IMR-90 (cell line): Measurements from ENCODE around the gene AATF. TPM values are rescaled to one million over a fixed set of nuclear protein-coding genes. Genes with fewer than 3 reads are reported as not detected.

Source experiments
- ATAC-seq: fragments of 200-7000 bp; cut with Tn5 transposase; 2 replicates; pipeline ENCODE4 v1.9.1; 2020; ENCODE audit warnings: low read depth, mild to moderate bottlenecking, moderate library complexity
- BruUV-seq: library from RNA; stranded (reverse); fragments of 400-500 nt; replicated peaks from 2 replicates; lab custom pipeline; 2021; lab: Mats Ljungman, UMichigan
- CTCF ChIA-PET: fragments of 300-600 bp; formaldehyde crosslinking; extraction: SDS; loops from one replicate; lab custom pipeline; 2021; ENCODE audit warnings: antibody characterized with exemption; lab: Yijun Ruan, JAX
- POLR2A ChIA-PET: fragments of 300-600 bp; sonication (Branson Sonifier 250); formaldehyde crosslinking; loops from one replicate; lab custom pipeline; 2022; ENCODE audit warnings: antibody characterized with exemption; ENCODE audit not compliant: unreplicated experiment; lab: Charles Lee
- DNase-seq: peaks from one replicate; pipeline ENCODE4 v3.0.0; 2013
- H2AFZ ChIP-seq: replicated peaks from 2 replicates; pipeline ENCODE3; 2013; ENCODE audit warnings: low read length, mild to moderate bottlenecking; ENCODE audit not compliant: poor library complexity
- H2AK5ac ChIP-seq: 2 replicates; pipeline ENCODE4 v1.6.1; 2013; ENCODE audit warnings: low read depth, low read length, inconsistent platforms
- H2AK9ac ChIP-seq: replicated peaks from 2 replicates; pipeline ENCODE3; 2013; ENCODE audit warnings: mild to moderate bottlenecking, low read depth, low read length, moderate library complexity; ENCODE audit not compliant: poor library complexity
- H2BK120ac ChIP-seq: 2 replicates; pipeline ENCODE4 v1.6.1; 2013; ENCODE audit warnings: low read depth, low read length, inconsistent platforms
- H2BK15ac ChIP-seq: 3 replicates; pipeline ENCODE4 v1.6.1; 2013; ENCODE audit warnings: low read depth, low read length, inconsistent platforms
- H2BK20ac ChIP-seq: 2 replicates; pipeline ENCODE4 v1.6.1; 2013; ENCODE audit warnings: low read depth, mild to moderate bottlenecking, inconsistent platforms, low read length, moderate library complexity
- H2BK5ac ChIP-seq: 2 replicates; pipeline ENCODE4 v1.6.1; 2013; ENCODE audit warnings: mild to moderate bottlenecking, low read depth, low read length, inconsistent platforms; ENCODE audit not compliant: poor library complexity, severe bottlenecking
- H3K14ac ChIP-seq: replicated peaks from 2 replicates; pipeline ENCODE4 v1.6.1; 2013; ENCODE audit warnings: low read depth, low read length, inconsistent platforms
- H3K18ac ChIP-seq: 2 replicates; pipeline ENCODE4 v1.6.1; 2013; ENCODE audit warnings: low read depth, low read length, control low read depth
- H3K23ac ChIP-seq: 2 replicates; pipeline ENCODE4 v1.6.1; 2013; ENCODE audit warnings: low read depth, low read length, inconsistent platforms
- H3K27ac ChIP-seq: 2 replicates; pipeline ENCODE4 v1.5.1; 2013; ENCODE audit warnings: mild to moderate bottlenecking, control low read depth, low read length; ENCODE audit not compliant: insufficient read depth
- H3K27me3 ChIP-seq: 2 replicates; pipeline ENCODE4 v1.6.1; 2013; ENCODE audit warnings: low read length; ENCODE audit not compliant: control insufficient read depth, insufficient read depth
- H3K36me3 ChIP-seq: 2 replicates; pipeline ENCODE4 v1.6.1; 2013; ENCODE audit warnings: low read length, mixed read lengths; ENCODE audit not compliant: control insufficient read depth, insufficient read depth
- H3K4ac ChIP-seq: 2 replicates; pipeline ENCODE4 v1.6.1; 2013; ENCODE audit warnings: low read depth, low read length, inconsistent platforms
- H3K4me1 ChIP-seq: 2 replicates; pipeline ENCODE4 v1.6.1; 2013; ENCODE audit warnings: low read length, mixed read lengths; ENCODE audit not compliant: control insufficient read depth, insufficient read depth
- H3K4me2 ChIP-seq: 2 replicates; pipeline ENCODE4 v1.6.1; 2013; ENCODE audit warnings: low read depth, mild to moderate bottlenecking, control low read depth, low read length, moderate library complexity
- H3K4me3 ChIP-seq: 2 replicates; pipeline ENCODE4 v1.5.1; 2013; ENCODE audit warnings: low read depth, mild to moderate bottlenecking, control low read depth, low read length, moderate library complexity; ENCODE audit not compliant: insufficient read depth
- H3K56ac ChIP-seq: 2 replicates; pipeline ENCODE4 v1.6.1; 2013; ENCODE audit warnings: low read length, inconsistent platforms; ENCODE audit not compliant: insufficient read depth; ENCODE audit errors: extremely low read depth
- H3K79me1 ChIP-seq, 2 experiments: 2 replicates each; pipeline ENCODE4 v1.6.1; 2013; ENCODE audit warnings: low read length in 2 of 2, inconsistent platforms in 1 of 2, low read depth in 1 of 2
- H3K9ac ChIP-seq: 2 replicates; pipeline ENCODE4 v1.6.1; 2013; ENCODE audit warnings: low read depth, low read length, control low read depth
- H3K9me1 ChIP-seq: 2 replicates; pipeline ENCODE4 v1.6.1; 2013; ENCODE audit warnings: low read length, inconsistent platforms; ENCODE audit not compliant: insufficient read depth
- H3K9me3 ChIP-seq: 2 replicates; pipeline ENCODE4 v1.6.1; 2013; ENCODE audit warnings: low read length; ENCODE audit not compliant: control insufficient read depth, insufficient read depth
- H4K20me1 ChIP-seq: 2 replicates; pipeline ENCODE4 v1.6.1; 2013; ENCODE audit warnings: low read length, inconsistent platforms; ENCODE audit not compliant: insufficient read depth
- H4K5ac ChIP-seq: 2 replicates; pipeline ENCODE4 v1.6.1; 2013; ENCODE audit warnings: mild to moderate bottlenecking, low read depth, low read length, control low read depth
- H4K8ac ChIP-seq, 2 experiments: 2 replicates each; pipeline ENCODE4 v1.6.1; 2013; ENCODE audit warnings: low read depth in 2 of 2, low read length in 2 of 2, control low read depth in 1 of 2, inconsistent platforms in 1 of 2
- H4K91ac ChIP-seq: 2 replicates; pipeline ENCODE4 v1.6.1; 2013; ENCODE audit warnings: low read depth, low read length, inconsistent platforms; ENCODE audit not compliant: insufficient read depth
- CTCF ChIP-seq: conservative IDR thresholded peaks from 2 replicates; pipeline ENCODE4 v1.5.1; 2012; ENCODE audit warnings: mild to moderate bottlenecking, low read depth, low read length, improper control_type of control experiment
- MXI1 ChIP-seq: IDR thresholded peaks from 2 replicates; pipeline ENCODE4 v1.6.1; 2012; ENCODE audit warnings: low read depth, mild to moderate bottlenecking, low read length, moderate library complexity, borderline replicate concordance
- RAD21 ChIP-seq: IDR thresholded peaks from 2 replicates; pipeline ENCODE4 v1.6.1; 2012; ENCODE audit warnings: low read length, improper control_type of control experiment
- RFX5 ChIP-seq: IDR thresholded peaks from 2 replicates; pipeline ENCODE4 v1.8.0; 2012; ENCODE audit warnings: low read depth, mild to moderate bottlenecking, low read length, moderate library complexity
- SMC3 ChIP-seq: fragments of 150-350 bp; IDR thresholded peaks from 2 replicates; pipeline ENCODE4 v1.6.1; 2016; ENCODE audit warnings: low read depth, mild to moderate bottlenecking, antibody characterized with exemption, low read length, moderate library complexity
- WGBS, 2 experiments: methylation state at CpG; one replicate each; pipeline versions ENCODE4 v1.1.5 to v1.1.7; 2013; ENCODE audit warnings: missing lambda C conversion rate in 2 of 2; ENCODE audit not compliant: insufficient read length in 1 of 2; ENCODE audit errors: extremely low coverage in 2 of 2; 5-methylcytosine and 5-hydroxymethylcytosine counted together
- dilution Hi-C: fragments of 300-500 bp; cut with HindIII; formaldehyde crosslinking; loops from one replicate; pipeline ENCODE4 v1.14.3; 2018; ENCODE audit warnings: low sequenced_read_pairs; ENCODE audit not compliant: unreplicated experiment
- in situ Hi-C: fragments of 300-500 bp; cut with MboI; formaldehyde crosslinking; loops from 3 replicates; pipeline ENCODE4 v1.14.3; 2019; ENCODE audit warnings: low sequenced_read_pairs, inconsistent platforms, mixed read lengths
- intact Hi-C: fragments of 100-400 bp; cut with micrococcal nuclease; formaldehyde crosslinking; loops from 2 replicates; pipeline ENCODE4 v1.10.0; 2022
- polyA plus RNA-seq, 3 experiments: library from polyadenylated mRNA; depleted of rRNA; stranded (reverse); fragments of >200 nt; gene quantifications; 2 replicates each; pipeline ENCODE4 v1.2.3, GENCODE V29; 2012; ENCODE audit warnings: low replicate concordance in 1 of 3
- total RNA-seq: library from RNA; depleted of rRNA; stranded (reverse); fragments of >200 nt; gene quantifications from 2 replicates; pipeline ENCODE4 v1.2.3, GENCODE V29; 2012

Gene AATF
- total and polyA plus RNA-seq, 2 of the 4 experiments (the other 2 are of a cell fraction), result 21.0 to 34.8 TPM

DNA sequence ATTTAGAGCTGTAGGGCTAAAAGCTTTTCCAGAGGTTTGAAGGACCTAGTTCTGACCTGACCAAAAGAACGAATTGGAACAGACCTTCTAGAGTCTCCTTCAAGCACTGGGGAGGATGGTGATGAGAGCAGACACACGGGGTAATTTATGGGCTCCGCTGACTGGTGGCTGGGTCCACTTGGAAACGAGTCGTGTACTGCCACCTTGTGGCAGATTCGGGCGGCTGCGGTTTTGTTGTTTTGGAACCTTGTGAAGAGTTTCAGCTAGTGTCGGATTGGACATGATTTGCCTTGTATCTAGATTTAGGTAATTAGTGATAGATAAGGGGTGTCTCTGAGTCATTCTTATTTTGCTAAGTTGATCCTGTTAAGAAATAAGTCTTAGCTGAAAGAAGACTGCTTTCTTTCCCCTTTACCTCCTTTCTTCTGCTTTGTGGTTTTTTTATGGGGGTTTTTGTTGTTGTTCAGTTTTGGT is 98.9 kb downstream of the AATF start:
- Histone ChIP-seq H3K27ac (no peak overlapping the region), H3K4me3 (no peak overlapping the region), H3K9ac (no peak overlapping the region), H3K4me2 (no peak overlapping the region), H2BK120ac (no peak overlapping the region), H3K18ac (no peak overlapping the region), H3K14ac (no peak overlapping the region), H3K4me1 (peaks cover 2% of the 10 kb centered on the region), H2BK15ac (no peak overlapping the region), H3K9me3 (no peaks in the 10 kb centered on the region), H2BK5ac (no peak overlapping the region), H2AK5ac (no peak overlapping the region), H2AFZ (no peak overlapping the region), H4K5ac (no peak overlapping the region), H2BK20ac (no peak overlapping the region), H3K56ac (no peak overlapping the region), H3K23ac (no peak overlapping the region), H4K91ac (no peak overlapping the region), H3K36me3 (peaks cover 8% of the 10 kb centered on the region; the same call in 1 of the 2 replicates), H3K27me3 (no peaks in the 10 kb centered on the region), H3K9me1 (peaks cover 3% of the 10 kb centered on the region; the same call in 1 of the 2 replicates), H3K79me1 (peaks cover 0 to 4% of the 10 kb centered on the region in 2 experiments; a peak in 2 of 4 replicates), H4K20me1 (peaks cover 3% of the 10 kb centered on the region; the same call in 1 of the 2 replicates), H2AK9ac (no peak overlapping the region), H3K4ac (no peak overlapping the region), H4K8ac (no peak overlapping the region)
- peak; percentile 80 for DNase-seq
- WGBS, 2 experiments, result 14% methylated on average over 2 of the region's 9 CpGs; no CpG with 5 or more reads in 1 of the 2 experiments
- BruUV-seq, result no TSS peak
- TF ChIP-seq CTCF, result peak; percentile 88
- peak; percentile 86 for TF ChIP-seq RAD21
- TF ChIP-seq MXI1, result no peak
- no peak for TF ChIP-seq RFX5
- peak; percentile 88 for TF ChIP-seq SMC3
- dilution Hi-C loops (no loop called here), intact Hi-C loops (loop anchor here (1.0 to 5.0 kb wide), 3 partner anchors 100 to 444 kb away; partner anchors contain the start of gene AATF), in situ Hi-C loops (loop anchor here (5.0 kb wide), 1 partner anchor 415 kb away; no protein-coding TSS in a partner anchor)
- POLR2A ChIA-PET, result no interaction called here
- CTCF ChIA-PET, result interaction anchor here (0.6 to 1.7 kb wide), 15 partner anchors 9 to 445 kb away, joined by 3 to 9 read pairs (median 3); no protein-coding TSS in a partner anchor
- peak; percentile 86 for ATAC-seq
